H1 (cell line): ENCODE results near the gene HPS3. TPM values are rescaled to one million over a fixed set of nuclear protein-coding genes. Genes with fewer than 3 reads are reported as not detected.

Experiments used
- CTCF ChIA-PET: fragments of 300-600 bp; sonication (Branson Sonifier 250); formaldehyde crosslinking; loops from one replicate; lab custom pipeline; 2021; ENCODE audit not compliant: partially characterized antibody; lab: Charles Lee
- POLR2A ChIA-PET: fragments of 300-600 bp; sonication (Branson Sonifier 250); formaldehyde crosslinking; loops from one replicate; lab custom pipeline; 2021; ENCODE audit warnings: inconsistent platforms; ENCODE audit not compliant: partially characterized antibody; lab: Charles Lee
- DNase-seq, 2 experiments: peaks; one replicate each; pipeline versions ENCODE4 v3.0.0 to v3.0.0-alpha.2; 2010 to 2022; ENCODE audit warnings: low spot score in 2 of 2, low read depth in 1 of 2, mixed read lengths in 1 of 2
- FAIRE-seq: peaks from 2 replicates; lab custom pipeline; 2011; peaks lifted over from hg19 to GRCh38; lab: Jason Lieb, UNC
- H2AFZ ChIP-seq: 2 replicates; pipeline ENCODE4 v1.8.1; 2012; ENCODE audit warnings: low read length, inconsistent platforms
- H2AK5ac ChIP-seq: 2 replicates; pipeline ENCODE4 v1.6.1; 2013; ENCODE audit warnings: low read depth, low read length
- H2BK120ac ChIP-seq: replicated peaks from 2 replicates; pipeline ENCODE3; 2013; ENCODE audit warnings: low read depth, low read length, inconsistent platforms
- H2BK12ac ChIP-seq: 2 replicates; pipeline ENCODE4 v1.6.1; 2013; ENCODE audit warnings: low read depth, low read length
- H2BK15ac ChIP-seq: 2 replicates; pipeline ENCODE4 v1.6.1; 2013; ENCODE audit warnings: low read length
- H2BK20ac ChIP-seq: 2 replicates; pipeline ENCODE4 v1.6.1; 2013; ENCODE audit warnings: low read length
- H2BK5ac ChIP-seq: 2 replicates; pipeline ENCODE4 v1.6.1; 2013; ENCODE audit warnings: low read depth, low read length
- H3K14ac ChIP-seq: 2 replicates; pipeline ENCODE4 v1.6.1; 2013; ENCODE audit warnings: inconsistent platforms; ENCODE audit not compliant: insufficient read length
- H3K18ac ChIP-seq: 2 replicates; pipeline ENCODE4 v1.6.1; 2013; ENCODE audit warnings: low read length; ENCODE audit errors: extremely low read depth
- H3K23ac ChIP-seq: 2 replicates; pipeline ENCODE4 v1.6.1; 2013; ENCODE audit warnings: inconsistent platforms; ENCODE audit not compliant: insufficient read length
- H3K23me2 ChIP-seq: 2 replicates; pipeline ENCODE4 v1.6.1; 2013; ENCODE audit warnings: low read depth, low read length
- H3K27ac ChIP-seq: 2 replicates; pipeline ENCODE4 v1.6.1; 2011; ENCODE audit warnings: low read depth, low read length, inconsistent platforms
- H3K27me3 ChIP-seq, 4 experiments: replicated peaks in 1 of 4; 1 replicate in 1 of 4; 2 replicates in 3 of 4; pipeline versions ENCODE4 v1.6.1 to v1.8.1; 2011 to 2013; ENCODE audit warnings: low read length in 3 of 4, mild to moderate bottlenecking in 3 of 4, inconsistent platforms in 2 of 4, mixed read lengths in 2 of 4, moderate library complexity in 1 of 4; ENCODE audit not compliant: control insufficient read depth in 3 of 4, insufficient read depth in 3 of 4; ENCODE audit errors: extremely low read depth in 1 of 4
- H3K36me3 ChIP-seq, 4 experiments: 2 replicates each; pipeline versions ENCODE4 v1.6.1 to v1.8.1; 2011 to 2013; ENCODE audit warnings: mild to moderate bottlenecking in 4 of 4, low read length in 3 of 4, moderate library complexity in 2 of 4, control low read depth in 1 of 4, inconsistent platforms in 1 of 4; ENCODE audit not compliant: insufficient read depth in 4 of 4, control insufficient read depth in 2 of 4
- H3K4ac ChIP-seq: replicated peaks from 2 replicates; pipeline ENCODE3; 2013; ENCODE audit warnings: low read length, low read depth, mixed read lengths, inconsistent platforms; ENCODE audit not compliant: insufficient read length
- H3K4me1 ChIP-seq, 4 experiments: replicated peaks in 1 of 4; 1 replicate in 1 of 4; 2 replicates in 3 of 4; pipeline versions ENCODE4 v1.6.1 to v1.8.1; 2011 to 2013; ENCODE audit warnings: low read length in 3 of 4, inconsistent platforms in 2 of 4, mixed read lengths in 1 of 4; ENCODE audit not compliant: insufficient read depth in 4 of 4, control insufficient read depth in 3 of 4
- H3K4me2 ChIP-seq, 2 experiments: 2 replicates each; pipeline versions ENCODE4 v1.6.1 to v1.8.1; 2011 to 2013; ENCODE audit warnings: low read depth in 2 of 2, low read length in 2 of 2, control low read depth in 1 of 2, inconsistent platforms in 1 of 2, mild to moderate bottlenecking in 1 of 2; ENCODE audit not compliant: insufficient read depth in 1 of 2
- H3K4me3 ChIP-seq, 4 experiments: fragments of 200-600, 300-600 bp in 1 of 4; sonication (generic), shearing (Covaris generic), sonication (Bioruptor Twin) in 1 of 4; 2 replicates each; pipeline versions ENCODE4 v1.5.1 to v1.8.1; 2011 to 2016; ENCODE audit warnings: low read length in 4 of 4, low read depth in 3 of 4, control low read depth in 2 of 4, inconsistent platforms in 2 of 4, mild to moderate bottlenecking in 2 of 4, mixed read lengths in 1 of 4, moderate library complexity in 1 of 4; ENCODE audit not compliant: insufficient read depth in 2 of 4; ENCODE audit errors: extremely low read depth in 1 of 4
- H3K56ac ChIP-seq: replicated peaks from 2 replicates; pipeline ENCODE3; 2013; ENCODE audit warnings: low read depth, mild to moderate bottlenecking, mixed read lengths, low read length, inconsistent platforms; ENCODE audit not compliant: insufficient read length
- H3K79me1 ChIP-seq: 2 replicates; pipeline ENCODE4 v1.6.1; 2013; ENCODE audit warnings: low read depth, low read length, control low read depth
- H3K79me2 ChIP-seq, 2 experiments: 2 replicates each; pipeline versions ENCODE4 v1.6.1 to v1.8.1; 2012 to 2013; ENCODE audit warnings: low read length in 2 of 2, mild to moderate bottlenecking in 2 of 2, inconsistent platforms in 1 of 2; ENCODE audit not compliant: insufficient read depth in 2 of 2, control insufficient read depth in 1 of 2
- H3K9ac ChIP-seq, 4 experiments: replicated peaks in 1 of 4; 1 replicate in 1 of 4; 2 replicates in 3 of 4; pipeline versions ENCODE4 v1.6.1 to v1.8.1; 2011 to 2013; ENCODE audit warnings: low read depth in 3 of 4, low read length in 3 of 4, control low read depth in 2 of 4, mild to moderate bottlenecking in 2 of 4, moderate library complexity in 2 of 4, inconsistent platforms in 1 of 4; ENCODE audit errors: extremely low read depth in 1 of 4
- H3K9me3 ChIP-seq, 2 experiments: 2 replicates each; pipeline versions ENCODE4 v1.6.1 to v1.8.1; 2012 to 2013; ENCODE audit warnings: mild to moderate bottlenecking in 2 of 2, moderate library complexity in 2 of 2, control low read depth in 1 of 2, inconsistent platforms in 1 of 2, low read depth in 1 of 2, low read length in 1 of 2, mixed read lengths in 1 of 2; ENCODE audit not compliant: insufficient read depth in 2 of 2
- H4K20me1 ChIP-seq, 2 experiments: replicated peaks in 1 of 2; 2 replicates each; pipeline versions ENCODE3 to v1.8.1; 2011 to 2013; ENCODE audit warnings: inconsistent platforms in 2 of 2, low read length in 2 of 2, mild to moderate bottlenecking in 1 of 2; ENCODE audit not compliant: insufficient read depth in 2 of 2, control insufficient read depth in 1 of 2
- H4K5ac ChIP-seq: 2 replicates; pipeline ENCODE4 v1.6.1; 2013; ENCODE audit warnings: low read length, low read depth, mixed read lengths, inconsistent platforms; ENCODE audit not compliant: insufficient read length
- H4K8ac ChIP-seq: 2 replicates; pipeline ENCODE4 v1.8.0; 2013; ENCODE audit warnings: mild to moderate bottlenecking, moderate library complexity, low read length, inconsistent platforms; ENCODE audit not compliant: insufficient read depth; ENCODE audit errors: extremely low read depth
- H4K91ac ChIP-seq: replicated peaks from 2 replicates; pipeline ENCODE3; 2013; ENCODE audit warnings: low read length, mixed read lengths, inconsistent platforms; ENCODE audit not compliant: insufficient read length
- CHD2 ChIP-seq: IDR thresholded peaks from 2 replicates; pipeline ENCODE4 v1.6.1; 2012; ENCODE audit warnings: low read length, improper control_type of control experiment
- FOSL1 ChIP-seq: IDR thresholded peaks from 2 replicates; pipeline ENCODE4 v1.6.1; 2011; ENCODE audit warnings: mild to moderate bottlenecking, low read depth, low read length, moderate library complexity; ENCODE audit not compliant: insufficient read depth
- JUN ChIP-seq: IDR thresholded peaks from 2 replicates; pipeline ENCODE4 v1.6.1; 2011; ENCODE audit warnings: low read depth, mild to moderate bottlenecking, improper control_type of control experiment, low read length
- POU5F1 ChIP-seq: IDR thresholded peaks from 2 replicates; pipeline ENCODE4 v1.6.1; 2011; ENCODE audit warnings: low read depth, mild to moderate bottlenecking, low read length, moderate library complexity
- RBBP5 ChIP-seq: IDR thresholded peaks from 2 replicates; pipeline ENCODE4 v1.7.1; 2012; ENCODE audit warnings: low read depth, mild to moderate bottlenecking, inconsistent platforms, low read length, moderate library complexity, borderline replicate concordance
- RXRA ChIP-seq: IDR thresholded peaks from 2 replicates; pipeline ENCODE4 v1.6.1; 2011; ENCODE audit warnings: low read depth, mild to moderate bottlenecking, low read length, moderate library complexity; ENCODE audit not compliant: insufficient read depth
- TCF12 ChIP-seq: IDR thresholded peaks from 2 replicates; pipeline ENCODE4 v1.6.1; 2011; ENCODE audit warnings: low read depth, mild to moderate bottlenecking, low read length
- WGBS, 2 experiments: shearing (Covaris generic) in 1 of 2; methylation state at CpG; one replicate each; pipeline versions ENCODE4 v1.1.6 to v1.1.7; 2013 to 2015; ENCODE audit warnings: low lambda C conversion rate in 2 of 2, mixed read lengths in 2 of 2, inconsistent platforms in 1 of 2, low coverage in 1 of 2, missing lambda C conversion rate in 1 of 2; ENCODE audit not compliant: insufficient replicate concordance in 2 of 2, insufficient coverage in 1 of 2, insufficient read length in 1 of 2; ENCODE audit errors: extremely low coverage in 1 of 2, missing lambda C conversion rate in 1 of 2; 5-methylcytosine and 5-hydroxymethylcytosine counted together
- polyA plus RNA-seq, 7 experiments: library from polyadenylated mRNA; depleted of rRNA in 3 of 7; stranded (reverse) in 5 of 7; unstranded in 2 of 7; fragments of >200 nt in 5 of 7; fragments of 200-250 nt in 2 of 7; gene quantifications; 1 replicate in 5 of 7; 2 replicates in 1 of 7; 4 replicates in 1 of 7; pipeline versions ENCODE4 v1.2.1 to v1.2.3, GENCODE V29; 2011 to 2013; ENCODE audit warnings: missing spikeins in 2 of 7, mixed read lengths in 2 of 7
- total RNA-seq: library from RNA; stranded (reverse); fragmentation: NEBNext Ultra II Directional; extraction: Animal tissue kit (Norgen Biotek cat#: 25700); gene quantifications from 2 replicates; pipeline ENCODE4 v1.2.1, GENCODE V29; 2021
- TF ChIP-seq, protein P1 (sequence below): IDR thresholded peaks from 2 replicates; pipeline ENCODE4 v1.6.1; 2011; ENCODE audit warnings: low read length, improper control_type of control experiment
- TF ChIP-seq, protein P2 (sequence below), 3 experiments: IDR thresholded peaks; 1 replicate in 2 of 3; 2 replicates in 1 of 3; pipeline versions ENCODE4 v1.5.1 to v1.6.1; 2011; ENCODE audit warnings: low read length in 3 of 3, mild to moderate bottlenecking in 3 of 3, inconsistent platforms in 2 of 3, low read depth in 1 of 3, moderate library complexity in 1 of 3; ENCODE audit not compliant: insufficient read depth in 1 of 3; ENCODE audit errors: control extremely low read depth in 1 of 3
- TF ChIP-seq, protein P3 (sequence below): IDR thresholded peaks from 2 replicates; pipeline ENCODE4 v1.6.1; 2012; ENCODE audit warnings: inconsistent platforms

HPS3 gene
- total and polyA plus RNA-seq, 2 of the 8 experiments (the other 6 are each of a cell fraction or from before 2014, with no cell fraction given) = 23.7 to 48.7 TPM

DNA sequence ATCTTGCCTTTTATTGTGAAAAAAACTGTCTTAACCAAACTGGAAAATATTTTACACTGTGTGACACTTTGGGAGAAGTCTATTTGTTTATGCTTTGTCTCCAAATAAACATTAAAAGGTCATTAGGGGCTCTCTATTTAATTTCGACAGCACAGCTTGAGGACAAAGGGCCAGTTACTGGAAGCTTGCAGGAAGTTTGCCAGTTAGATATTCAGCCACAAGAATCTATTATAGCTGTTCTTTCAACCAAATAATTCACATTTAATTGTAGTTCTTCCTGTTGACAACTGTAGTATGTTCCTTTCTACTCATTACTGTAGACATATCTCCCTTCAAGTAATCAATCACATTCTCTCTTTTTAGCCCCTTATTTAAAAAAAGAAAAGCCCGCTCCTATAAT lies 86.1 kb downstream of the HPS3 start:
- Histone ChIP-seq H3K27me3 (no peaks in the 10 kb centered on the region), H2BK120ac (no peak overlapping the region), H3K9me3 (no peaks in the 10 kb centered on the region), H3K14ac (no peak overlapping the region), H3K27ac (no peak overlapping the region), H3K23ac (no peak overlapping the region), H2AK5ac (no peak overlapping the region), H3K4me3 (no peak overlapping the region), H2BK20ac (no peak overlapping the region), H3K18ac (no peak overlapping the region), H3K23me2 (no peaks in the 10 kb centered on the region), H2AFZ (0 out of 2 replicates have a peak overlapping the region, but pooled peaks have one; percentile 23), H3K4ac (no peak overlapping the region), H2BK12ac (no peak overlapping the region), H3K79me2 (no peaks in the 10 kb centered on the region), H4K8ac (no peak overlapping the region), H3K56ac (no peak overlapping the region), H3K9ac (no peak overlapping the region), H3K79me1 (no peaks in the 10 kb centered on the region), H2BK15ac (no peak overlapping the region), H3K4me2 (no peak overlapping the region), H3K36me3 (no peaks in the 10 kb centered on the region; a peak in 2 of 8 replicates), H4K91ac (no peak overlapping the region), H4K5ac (no peak overlapping the region), H4K20me1 (no peaks in the 10 kb centered on the region), H3K4me1 (peaks cover 0 to 3% (median 0%) of the 10 kb centered on the region in 4 experiments; a peak in 1 of 7 replicates), H2BK5ac (no peak overlapping the region)
- DNase-seq = no peak
- 88% methylated on average over 2 of the region's 2 CpGs; no CpG with 5 or more reads in 1 of the 2 experiments for WGBS, 2 experiments
- peak; percentile 32 for FAIRE-seq
- POLR2A ChIA-PET = interaction anchor here (1.9 kb wide), 1 partner anchor 18 kb away, joined by 7 read pairs; no protein-coding TSS in a partner anchor
- CTCF ChIA-PET = interaction anchor here (0.6 to 1.4 kb wide), 2 partner anchors 273 to 354 kb away, joined by 3 read pairs; no protein-coding TSS in a partner anchor
- TF ChIP-seq POU5F1 (no peak), TCF12 (no peak), CHD2 (no peak), FOSL1 (no peak), RXRA (no peak), JUN (no peak), RBBP5 (no peak)
- TF ChIP-seq, protein P1, sequence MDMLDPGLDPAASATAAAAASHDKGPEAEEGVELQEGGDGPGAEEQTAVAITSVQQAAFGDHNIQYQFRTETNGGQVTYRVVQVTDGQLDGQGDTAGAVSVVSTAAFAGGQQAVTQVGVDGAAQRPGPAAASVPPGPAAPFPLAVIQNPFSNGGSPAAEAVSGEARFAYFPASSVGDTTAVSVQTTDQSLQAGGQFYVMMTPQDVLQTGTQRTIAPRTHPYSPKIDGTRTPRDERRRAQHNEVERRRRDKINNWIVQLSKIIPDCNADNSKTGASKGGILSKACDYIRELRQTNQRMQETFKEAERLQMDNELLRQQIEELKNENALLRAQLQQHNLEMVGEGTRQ = no peak
- TF ChIP-seq, protein P2, sequence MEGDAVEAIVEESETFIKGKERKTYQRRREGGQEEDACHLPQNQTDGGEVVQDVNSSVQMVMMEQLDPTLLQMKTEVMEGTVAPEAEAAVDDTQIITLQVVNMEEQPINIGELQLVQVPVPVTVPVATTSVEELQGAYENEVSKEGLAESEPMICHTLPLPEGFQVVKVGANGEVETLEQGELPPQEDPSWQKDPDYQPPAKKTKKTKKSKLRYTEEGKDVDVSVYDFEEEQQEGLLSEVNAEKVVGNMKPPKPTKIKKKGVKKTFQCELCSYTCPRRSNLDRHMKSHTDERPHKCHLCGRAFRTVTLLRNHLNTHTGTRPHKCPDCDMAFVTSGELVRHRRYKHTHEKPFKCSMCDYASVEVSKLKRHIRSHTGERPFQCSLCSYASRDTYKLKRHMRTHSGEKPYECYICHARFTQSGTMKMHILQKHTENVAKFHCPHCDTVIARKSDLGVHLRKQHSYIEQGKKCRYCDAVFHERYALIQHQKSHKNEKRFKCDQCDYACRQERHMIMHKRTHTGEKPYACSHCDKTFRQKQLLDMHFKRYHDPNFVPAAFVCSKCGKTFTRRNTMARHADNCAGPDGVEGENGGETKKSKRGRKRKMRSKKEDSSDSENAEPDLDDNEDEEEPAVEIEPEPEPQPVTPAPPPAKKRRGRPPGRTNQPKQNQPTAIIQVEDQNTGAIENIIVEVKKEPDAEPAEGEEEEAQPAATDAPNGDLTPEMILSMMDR (IDR thresholded peaks at IDR 0.05; ENCODE audit: control extremely low read depth in 1 of 3, insufficient read depth in 1 of 3, low read depth in 1 of 3, low read length in 3 of 3) = no peak
- TF ChIP-seq, protein P3, sequence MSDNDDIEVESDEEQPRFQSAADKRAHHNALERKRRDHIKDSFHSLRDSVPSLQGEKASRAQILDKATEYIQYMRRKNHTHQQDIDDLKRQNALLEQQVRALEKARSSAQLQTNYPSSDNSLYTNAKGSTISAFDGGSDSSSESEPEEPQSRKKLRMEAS = no peak
